BJ (cell line): ENCODE results near the gene HSPG2. TPM values are rescaled to one million over a fixed set of nuclear protein-coding genes. Genes with fewer than 3 reads are reported as not detected.

Source experiments
- CTCF ChIA-PET: fragments of 350-600 bp; formaldehyde crosslinking; extraction: SDS; loops from one replicate; lab custom pipeline; 2021; ENCODE audit warnings: antibody characterized with exemption, inconsistent platforms; lab: Yijun Ruan, JAX
- POLR2A ChIA-PET: fragments of 300-600 bp; sonication (Branson Sonifier 250); formaldehyde crosslinking; extraction: SDS; loops from one replicate; lab custom pipeline; 2021; ENCODE audit warnings: antibody characterized with exemption; lab: Charles Lee
- DNase-seq: peaks from one replicate; pipeline ENCODE4 v3.0.0-alpha.2; 2011; ENCODE audit warnings: low read depth
- H3K27me3 ChIP-seq: 2 replicates; pipeline ENCODE4 v1.6.0; 2011; ENCODE audit warnings: low read length; ENCODE audit not compliant: control insufficient read depth, insufficient read depth
- H3K36me3 ChIP-seq: 2 replicates; pipeline ENCODE4 v1.5.1; 2011; ENCODE audit warnings: low read length; ENCODE audit not compliant: control insufficient read depth, insufficient read depth
- H3K4me3 ChIP-seq: 2 replicates; pipeline ENCODE4 v1.5.1; 2011; ENCODE audit warnings: low read depth, mild to moderate bottlenecking, control low read depth, low read length
- polyA plus RNA-seq: library from polyadenylated mRNA; depleted of rRNA; stranded (reverse); fragments of >200 nt; gene quantifications from 2 replicates; pipeline ENCODE4 v1.2.3, GENCODE V29; 2011
- TF ChIP-seq, protein P1 (sequence below): IDR thresholded peaks from 2 replicates; pipeline ENCODE4 v1.5.1; 2011; ENCODE audit warnings: low read depth, mild to moderate bottlenecking, control low read depth, inconsistent platforms, low read length, moderate library complexity; ENCODE audit not compliant: insufficient read depth

Gene HSPG2
- polyA plus RNA-seq, 1 experiment: 45.1 TPM

DNA sequence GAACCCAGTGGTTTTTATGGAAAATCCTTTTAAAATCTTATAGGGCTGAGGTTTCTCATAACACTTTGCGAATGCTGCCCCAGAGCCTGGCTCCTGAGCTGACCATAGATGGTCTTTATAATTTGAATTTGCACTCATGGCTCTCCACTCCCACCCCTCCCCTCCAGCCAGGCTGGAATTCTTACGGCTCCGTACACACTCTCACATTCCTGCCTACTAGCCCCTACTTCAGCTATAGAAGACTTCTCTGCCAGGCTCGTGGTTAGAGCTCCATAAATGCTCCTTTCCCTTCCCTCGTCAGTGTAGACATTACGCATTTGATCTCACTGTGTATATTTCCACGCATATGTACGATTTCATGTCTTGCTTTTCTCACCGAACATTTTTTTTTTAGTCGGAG, 5.4 kb upstream of the HSPG2 start:
- H3K36me3 ChIP-seq: no peaks in the 10 kb centered on the region
- no peak overlapping the region for H3K4me3 ChIP-seq
- ChIA-PET CTCF (interaction anchor here (0.6 to 1.2 kb wide), 3 partner anchors 13 to 60 kb away, joined by 3 read pairs; no protein-coding TSS in a partner anchor), POLR2A (no interaction called here)
- H3K27me3 ChIP-seq: no peaks in the 10 kb centered on the region
- TF ChIP-seq, protein P1, sequence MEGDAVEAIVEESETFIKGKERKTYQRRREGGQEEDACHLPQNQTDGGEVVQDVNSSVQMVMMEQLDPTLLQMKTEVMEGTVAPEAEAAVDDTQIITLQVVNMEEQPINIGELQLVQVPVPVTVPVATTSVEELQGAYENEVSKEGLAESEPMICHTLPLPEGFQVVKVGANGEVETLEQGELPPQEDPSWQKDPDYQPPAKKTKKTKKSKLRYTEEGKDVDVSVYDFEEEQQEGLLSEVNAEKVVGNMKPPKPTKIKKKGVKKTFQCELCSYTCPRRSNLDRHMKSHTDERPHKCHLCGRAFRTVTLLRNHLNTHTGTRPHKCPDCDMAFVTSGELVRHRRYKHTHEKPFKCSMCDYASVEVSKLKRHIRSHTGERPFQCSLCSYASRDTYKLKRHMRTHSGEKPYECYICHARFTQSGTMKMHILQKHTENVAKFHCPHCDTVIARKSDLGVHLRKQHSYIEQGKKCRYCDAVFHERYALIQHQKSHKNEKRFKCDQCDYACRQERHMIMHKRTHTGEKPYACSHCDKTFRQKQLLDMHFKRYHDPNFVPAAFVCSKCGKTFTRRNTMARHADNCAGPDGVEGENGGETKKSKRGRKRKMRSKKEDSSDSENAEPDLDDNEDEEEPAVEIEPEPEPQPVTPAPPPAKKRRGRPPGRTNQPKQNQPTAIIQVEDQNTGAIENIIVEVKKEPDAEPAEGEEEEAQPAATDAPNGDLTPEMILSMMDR: no peak
- no peak for DNase-seq

DNA sequence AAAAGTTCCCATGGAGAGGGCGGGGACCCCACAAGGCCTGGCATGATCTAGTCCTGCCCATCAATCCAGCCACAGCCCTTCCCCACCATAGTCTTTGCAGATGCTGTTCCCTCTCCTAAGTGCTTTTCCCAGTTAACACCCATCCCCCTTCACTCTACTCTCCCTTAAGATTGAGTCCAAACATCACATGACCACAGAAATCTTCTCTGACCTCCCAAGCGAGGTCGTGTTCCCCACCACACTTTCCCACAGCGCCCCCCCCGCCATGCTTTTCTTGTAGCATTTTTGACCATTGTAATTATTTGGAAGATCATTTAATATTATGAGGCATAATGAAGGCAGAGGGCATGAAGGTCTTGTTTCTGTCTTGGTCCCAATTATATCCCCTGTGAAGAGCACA, 4.3 kb upstream of the HSPG2 start:
- CTCF ChIA-PET: no interaction called here
- TF ChIP-seq, protein P1: no peak
- DNase-seq: no peak
- POLR2A ChIA-PET: no interaction called here
- no peak overlapping the region for H3K4me3 ChIP-seq
- H3K36me3 ChIP-seq: no peaks in the 10 kb centered on the region
- H3K27me3 ChIP-seq: no peaks in the 10 kb centered on the region

DNA sequence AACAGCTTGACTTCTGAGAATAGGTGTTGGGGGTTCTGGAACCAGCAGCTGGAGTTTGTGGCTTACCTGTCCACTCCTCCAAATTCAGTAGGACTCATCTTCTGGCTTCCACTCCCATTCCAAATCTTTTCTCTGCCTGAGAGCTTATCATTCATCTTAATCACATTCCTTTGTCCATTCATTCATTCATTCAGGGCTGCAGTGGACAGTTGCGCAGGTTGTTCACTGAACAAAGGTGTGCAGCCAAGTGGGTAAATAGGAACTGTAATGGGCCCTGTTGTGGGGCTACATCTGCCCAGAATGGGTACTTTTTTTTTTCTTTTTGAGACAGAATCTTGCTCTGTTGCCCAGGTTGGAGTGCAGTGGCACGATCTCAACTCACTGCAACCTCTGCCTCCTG, 3.4 kb upstream of the HSPG2 start:
- TF ChIP-seq, protein P1: no peak
- ChIA-PET POLR2A (no interaction called here), CTCF (interaction anchor here (0.9 to 2.0 kb wide), 7 partner anchors 8 to 41 kb away, joined by 3 to 12 read pairs (median 5); no protein-coding TSS in a partner anchor)
- Histone ChIP-seq H3K27me3 (no peaks in the 10 kb centered on the region), H3K4me3 (no peak overlapping the region), H3K36me3 (no peaks in the 10 kb centered on the region)
- DNase-seq: no peak

DNA sequence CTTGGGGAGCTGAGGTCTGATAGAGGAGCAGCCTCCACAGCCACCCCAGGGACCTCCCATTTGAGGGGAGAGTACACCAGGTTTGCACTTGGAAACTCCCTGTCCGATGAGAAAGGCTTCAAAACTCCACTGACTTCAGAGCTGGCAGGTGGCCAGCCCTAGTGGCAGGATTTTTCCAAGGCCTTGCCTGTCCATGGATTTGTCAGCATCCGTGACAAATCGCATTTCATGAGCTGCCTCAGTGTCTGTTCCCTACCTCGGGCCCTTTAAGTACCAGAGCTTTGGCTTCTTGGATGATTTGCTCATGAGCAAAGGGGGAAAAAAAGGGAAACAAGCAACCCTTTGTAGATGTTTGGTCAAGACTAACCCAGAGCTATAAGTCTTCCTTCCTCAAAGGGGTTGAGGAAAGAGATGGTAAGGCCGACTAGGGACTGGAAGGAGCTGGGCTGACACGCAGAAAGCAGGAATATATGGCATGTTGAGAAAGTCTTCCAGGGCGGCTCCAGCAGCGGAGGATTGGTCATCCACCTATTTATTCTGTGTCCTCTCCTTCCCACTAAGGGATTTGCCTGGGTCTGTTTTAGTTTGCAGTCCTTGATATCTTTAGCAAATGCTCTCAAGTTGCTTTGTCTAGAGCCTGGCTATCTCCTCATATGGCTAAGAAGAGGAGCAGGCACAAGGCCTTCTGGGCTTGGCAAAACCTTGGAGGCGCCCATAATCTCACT, 2.7 kb upstream of the HSPG2 start:
- Histone ChIP-seq H3K36me3 (no peaks in the 10 kb centered on the region), H3K27me3 (no peaks in the 10 kb centered on the region), H3K4me3 (no peak overlapping the region)
- POLR2A ChIA-PET: no interaction called here
- peak; percentile 89 for DNase-seq
- TF ChIP-seq, protein P1: peak; percentile 64
- CTCF ChIA-PET: interaction anchor here (0.7 to 2.0 kb wide), 13 partner anchors 9 to 40 kb away, joined by 3 to 12 read pairs (median 4); no protein-coding TSS in a partner anchor

DNA sequence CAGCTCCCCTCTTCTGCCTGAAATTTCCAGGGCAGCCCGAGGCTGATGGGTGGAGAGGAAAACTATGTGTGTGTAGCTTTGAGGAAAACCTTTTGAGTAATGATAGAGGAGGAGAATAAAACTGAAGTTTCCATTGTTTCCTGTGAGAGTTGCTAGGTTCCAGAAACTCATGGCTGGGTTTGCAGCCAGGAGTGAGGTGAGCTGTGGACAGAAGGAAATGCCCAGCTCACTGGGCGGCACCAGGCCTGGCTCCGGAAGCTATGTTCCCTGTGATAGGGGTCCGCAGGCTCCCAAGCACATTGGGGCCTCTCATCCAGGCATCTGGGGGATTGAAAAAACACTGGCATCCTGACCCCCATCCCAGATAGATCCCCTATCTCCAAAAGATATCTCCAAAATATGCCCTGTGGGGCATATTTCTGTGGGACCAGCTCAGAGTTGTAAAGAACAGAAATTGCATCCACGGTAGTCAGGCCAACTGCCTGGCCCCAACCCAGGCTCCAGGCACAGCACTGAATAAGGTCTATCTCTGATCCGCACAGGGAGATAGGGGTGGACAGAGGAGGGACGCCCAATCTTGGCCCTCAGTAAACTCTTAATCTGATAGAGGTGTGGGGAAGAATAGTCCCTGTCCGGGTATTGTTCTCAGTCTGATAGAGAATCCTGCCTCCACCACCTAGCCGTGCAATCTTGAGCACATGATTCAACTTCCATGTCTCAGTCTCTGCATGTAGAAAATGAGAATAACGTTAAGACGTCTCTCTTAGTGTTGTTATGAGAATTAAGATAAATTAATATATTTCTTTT, 1.8 kb upstream of the HSPG2 start:
- Histone ChIP-seq H3K27me3 (no peaks in the 10 kb centered on the region), H3K4me3 (no peak overlapping the region), H3K36me3 (peaks cover 3% of the 10 kb centered on the region)
- TF ChIP-seq, protein P1: no peak
- DNase-seq: no peak
- POLR2A ChIA-PET: interaction anchor here (0.6 kb wide), 1 partner anchor 56 kb away, joined by 4 read pairs; no protein-coding TSS in a partner anchor
- CTCF ChIA-PET: interaction anchor here (0.7 to 2.0 kb wide), 10 partner anchors 8 to 26 kb away, joined by 3 to 12 read pairs (median 4); no protein-coding TSS in a partner anchor
